Stomach (tissue), 9 donors: ENCODE data around the gene ERFL. TPM values are rescaled to one million over a fixed set of nuclear protein-coding genes. Genes with fewer than 3 reads are reported as not detected.

Source experiments
- DNase-seq, 2 donors: peaks; one replicate each; pipeline versions ENCODE4 v3.0.0 to v3.0.0-alpha.2; 2013 to 2019
- H3K27ac ChIP-seq, 5 donors: fragments of 200-600 bp in 4 of 5; sonication (generic) in 4 of 5; one replicate each; pipeline ENCODE4 v1.5.1; 2013 to 2019; ENCODE audit warnings: mild to moderate bottlenecking in 1 of 5, moderate library complexity in 1 of 5
- H3K27me3 ChIP-seq, 3 donors: fragments of 200-600 bp; sonication (generic); one replicate each; pipeline ENCODE4 v1.5.1; 2017 to 2019; ENCODE audit warnings: mixed run types in 1 of 3
- H3K36me3 ChIP-seq, 4 donors: fragments of 200-600 bp; sonication (generic); 1 replicate in 3 of 4; 2 replicates in 1 of 4; pipeline ENCODE4 v1.5.1; 2016 to 2019
- H3K4me1 ChIP-seq, 4 donors: fragments of 200-600 bp; sonication (generic); one replicate each; pipeline ENCODE4 v1.5.1; 2016 to 2019
- H3K4me3 ChIP-seq, 4 donors: fragments of 200-600 bp; sonication (generic) in 3 of 4; one replicate each; pipeline ENCODE4 v1.5.1; 2016 to 2019; ENCODE audit warnings: mild to moderate bottlenecking in 1 of 4
- H3K9me3 ChIP-seq, 4 donors: fragments of 200-600 bp; sonication (generic); one replicate each; pipeline ENCODE4 v1.5.1; 2016 to 2019
- CTCF ChIP-seq, 7 experiments: fragments of 450-650 bp in 4 of 7; fragments of 200-600 bp in 3 of 7; sonication (generic) in 3 of 7; IDR thresholded peaks; one replicate each; pipeline ENCODE4 v1.5.1; 2016 to 2019; ENCODE audit warnings: antibody characterized with exemption in 7 of 7, control low read depth in 2 of 7, mild to moderate bottlenecking in 1 of 7
- EP300 ChIP-seq: sonication (generic); formaldehyde crosslinking; IDR thresholded peaks from one replicate; pipeline ENCODE4 v1.6.1; 2017; ENCODE audit warnings: antibody characterized with exemption
- POLR2A ChIP-seq, 4 donors: fragments of 450-650 bp; IDR thresholded peaks; one replicate each; pipeline ENCODE4 v1.6.1; 2016; ENCODE audit warnings: antibody characterized with exemption in 4 of 4, control low read depth in 2 of 4, mild to moderate bottlenecking in 1 of 4, moderate library complexity in 1 of 4
- POLR2AphosphoS5 ChIP-seq, 3 donors: sonication (generic); formaldehyde crosslinking; IDR thresholded peaks; one replicate each; pipeline ENCODE4 v1.6.1; 2016; ENCODE audit warnings: antibody characterized with exemption in 3 of 3
- WGBS, 5 donors: extraction: QIAGEN DNeasy Blood & Tissue Kit in 3 of 5; methylation state at CpG; one replicate each; pipeline versions ENCODE4 v1.1.5 to v1.1.7; 2013 to 2018; 5-methylcytosine and 5-hydroxymethylcytosine counted together
- intact Hi-C: fragments of 100-400 bp; cut with DNase I; formaldehyde crosslinking; loops from one replicate; pipeline ENCODE4 v1.15.1; 2023; ENCODE audit warnings: low total_unique reads
- polyA plus RNA-seq, 3 donors: library from polyadenylated mRNA; stranded (reverse); fragments of 200-250 nt; gene quantifications; one replicate each; pipeline ENCODE4 v1.2.3, GENCODE V29; 2013
- total RNA-seq, 5 donors: library from RNA; depleted of rRNA; stranded (reverse); fragments of >200 nt; gene quantifications; one replicate each; pipeline versions ENCODE4 v1.1.0 to v1.2.3, GENCODE V29; 2014 to 2016
- donor health status: healthy with polysubstance abuse.
- donor health status: Bipolar disorder and iron deficiency.
- donor health status: healthy.

Gene ERFL
- total and polyA plus RNA-seq, 8 donors, result 0.25 TPM; not detected in 7

GRCh38 chr19:41888926-41889325, 39.3 kb downstream of the ERFL start:
- Histone ChIP-seq H3K9me3 (no peaks in the 10 kb centered on the region), H3K4me3 (no peak overlapping the region), H3K27me3 (no peaks in the 10 kb centered on the region), H3K36me3 (peaks cover 33 to 58% (median 51%) of the 10 kb centered on the region in 4 donors), H3K27ac (peak overlapping the region in 3 of 5 donors; percentile 71 to 80 (median 75)), H3K4me1 (peaks cover 33 to 51% (median 42%) of the 10 kb centered on the region in 4 donors)
- WGBS, 5 donors, result 83 to 88% (median 86%) methylated on average over 11 to 12 of the region's 12 CpGs
- TF ChIP-seq POLR2A (IDR thresholded peaks at IDR 0.05) (no peak), POLR2AphosphoS5 (IDR thresholded peaks at IDR 0.05) (no peak), EP300 (no peak), CTCF (IDR thresholded peaks at IDR 0.05) (no peak)
- intact Hi-C loops, result no loop called here
- no peak for DNase-seq

GRCh38 chr19:41887711-41888382, 40.4 kb downstream of the ERFL start:
- WGBS, 5 donors, result 18 to 35% (median 25%) methylated on average over 17 of the region's 17 CpGs
- Histone ChIP-seq H3K36me3 (peaks cover 31 to 51% (median 47%) of the 10 kb centered on the region in 4 donors), H3K4me3 (peak overlapping the region; percentile 8 to 96 (median 52)), H3K4me1 (peaks cover 33 to 51% (median 45%) of the 10 kb centered on the region in 4 donors), H3K9me3 (no peaks in the 10 kb centered on the region), H3K27me3 (no peaks in the 10 kb centered on the region), H3K27ac (peak overlapping the region; percentile 56 to 80 (median 71))
- DNase-seq, result peak; percentile 76 to 95
- TF ChIP-seq POLR2AphosphoS5 (IDR thresholded peaks at IDR 0.05) (peak in 2 of 3 donors; percentile 38 to 69), CTCF (IDR thresholded peaks at IDR 0.05) (peak in 2 of 7 experiments; percentile 24 to 26), POLR2A (IDR thresholded peaks at IDR 0.05) (no peak), EP300 (no peak)
- intact Hi-C loops, result no loop called here

- peak in 1 of 2 donors; percentile 66 for DNase-seq
- no peak for TF ChIP-seq EP300
- no peak for TF ChIP-seq POLR2AphosphoS5 (IDR thresholded peaks at IDR 0.05)
- no peak for TF ChIP-seq CTCF (IDR thresholded peaks at IDR 0.05)
- TF ChIP-seq POLR2A (IDR thresholded peaks at IDR 0.05), result no peak
- Histone ChIP-seq H3K36me3 (peaks cover 23 to 43% (median 39%) of the 10 kb centered on the region in 4 donors), H3K4me3 (peak overlapping the region; percentile 8 to 96 (median 52)), H3K27ac (peak overlapping the region; percentile 56 to 80 (median 71)), H3K4me1 (peaks cover 33 to 59% (median 49%) of the 10 kb centered on the region in 4 donors), H3K27me3 (no peaks in the 10 kb centered on the region), H3K9me3 (no peaks in the 10 kb centered on the region)
- 42 to 47% (median 45%) methylated on average over 13 of the region's 13 CpGs for WGBS, 5 donors
- intact Hi-C loops, result no loop called here
These were observed 41.2 kb downstream of the ERFL start for GRCh38 chr19:41886761-41887710.
